Neural cell (in vitro differentiated cells): ENCODE data around the gene ABHD12B. TPM values are rescaled to one million over a fixed set of nuclear protein-coding genes. Genes with fewer than 3 reads are reported as not detected.

Source experiments
- H2AFZ ChIP-seq: fragments of 200-600, 300-800 bp; sonication (generic), shearing (Covaris generic); 2 replicates; pipeline ENCODE4 v1.6.0; 2014; ENCODE audit warnings: low read depth, mild to moderate bottlenecking, antibody characterized with exemption, low read length, moderate library complexity
- H3F3A ChIP-seq: fragments of 200-600 bp; shearing (Covaris generic); 2 replicates; pipeline ENCODE4 v1.6.1; 2016; ENCODE audit warnings: mild to moderate bottlenecking, moderate library complexity, mixed read lengths, antibody characterized with exemption, low read length; ENCODE audit not compliant: insufficient read depth, poor library complexity, severe bottlenecking
- H3K27ac ChIP-seq: fragments of 200-600, 300-800 bp; sonication (generic), shearing (Covaris generic); 2 replicates; pipeline ENCODE4 v1.5.1; 2014; ENCODE audit warnings: mild to moderate bottlenecking, low read length, moderate library complexity
- H3K27me3 ChIP-seq: fragments of 300-800, 200-600 bp; sonication (generic), shearing (Covaris generic); 2 replicates; pipeline ENCODE4 v1.6.0; 2014; ENCODE audit warnings: mild to moderate bottlenecking, low read depth, low read length, moderate library complexity; ENCODE audit not compliant: insufficient read depth
- H3K36me3 ChIP-seq: fragments of 300-800, 200-600 bp; sonication (generic), shearing (Covaris generic); 2 replicates; pipeline ENCODE4 v1.5.1; 2014; ENCODE audit warnings: mild to moderate bottlenecking, antibody characterized with exemption, low read length, moderate library complexity; ENCODE audit not compliant: insufficient read depth
- H3K4me2 ChIP-seq: fragments of 300-800, 200-600 bp; sonication (generic), shearing (Covaris generic); 2 replicates; pipeline ENCODE4 v1.6.0; 2014; ENCODE audit warnings: mild to moderate bottlenecking, low read length
- H3K4me3 ChIP-seq: fragments of 300-800, 200-600 bp; sonication (generic), shearing (Covaris generic); 2 replicates; pipeline ENCODE4 v1.5.1; 2014; ENCODE audit warnings: mild to moderate bottlenecking, low read length, moderate library complexity
- H3K79me2 ChIP-seq: fragments of 200-600 bp; shearing (Covaris generic); replicated peaks from 2 replicates; pipeline ENCODE4 v1.6.0; 2014; ENCODE audit warnings: mild to moderate bottlenecking, low read length, moderate library complexity; ENCODE audit not compliant: insufficient read depth
- H3K9ac ChIP-seq: fragments of 300-800, 200-600 bp; sonication (generic), shearing (Covaris generic); 2 replicates; pipeline ENCODE4 v1.6.1; 2016; ENCODE audit warnings: mild to moderate bottlenecking, low read length, mixed read lengths
- H3K9me2 ChIP-seq: fragments of 200-600 bp; shearing (Covaris generic); 2 replicates; pipeline ENCODE4 v1.6.1; 2016; ENCODE audit warnings: mild to moderate bottlenecking, low read length, mixed read lengths; ENCODE audit not compliant: insufficient read depth
- H3K9me3 ChIP-seq: fragments of 200-600, 300-800 bp; sonication (generic), shearing (Covaris generic); 2 replicates; pipeline ENCODE4 v1.6.1; 2016; ENCODE audit warnings: mild to moderate bottlenecking, mixed run types, low read length, moderate library complexity, mixed read lengths
- H4K20me1 ChIP-seq: fragments of 200-600 bp; shearing (Covaris generic); 2 replicates; pipeline ENCODE4 v1.6.1; 2016; ENCODE audit warnings: mild to moderate bottlenecking, mixed run types; ENCODE audit not compliant: insufficient read depth
- CTCF ChIP-seq: fragments of 450-650 bp; IDR thresholded peaks from 2 replicates; pipeline ENCODE4 v1.5.1; 2014; ENCODE audit warnings: antibody characterized with exemption, mild to moderate bottlenecking, moderate library complexity; ENCODE audit not compliant: poor library complexity, severe bottlenecking
- EP300 ChIP-seq: fragments of 450-650 bp; conservative IDR thresholded peaks from 2 replicates; pipeline ENCODE4 v1.6.1; 2014; ENCODE audit warnings: antibody characterized with exemption, mild to moderate bottlenecking, moderate library complexity; ENCODE audit not compliant: poor library complexity, severe bottlenecking
- EZH2 ChIP-seq: fragments of 200-600, 300-800 bp; shearing (Covaris generic), sonication (generic); IDR thresholded peaks from 2 replicates; pipeline ENCODE4 v1.6.1; 2014; ENCODE audit warnings: antibody characterized with exemption, low read length, borderline replicate concordance, mild to moderate bottlenecking; ENCODE audit not compliant: insufficient read depth, poor library complexity, severe bottlenecking
- MXI1 ChIP-seq: fragments of 450-650 bp; conservative IDR thresholded peaks from 2 replicates; pipeline ENCODE4 v1.6.1; 2014; ENCODE audit warnings: antibody characterized with exemption, mild to moderate bottlenecking; ENCODE audit not compliant: poor library complexity, severe bottlenecking
- POLR2AphosphoS5 ChIP-seq: IDR thresholded peaks from 2 replicates; pipeline ENCODE4 v1.6.1; 2012
- RAD21 ChIP-seq: fragments of 450-650 bp; conservative IDR thresholded peaks from 2 replicates; pipeline ENCODE4 v1.6.1; 2014; ENCODE audit warnings: antibody characterized with exemption, mild to moderate bottlenecking, moderate library complexity
- SMC3 ChIP-seq: fragments of 450-650 bp; conservative IDR thresholded peaks from 2 replicates; pipeline ENCODE4 v1.6.1; 2014; ENCODE audit warnings: antibody characterized with exemption, mild to moderate bottlenecking, moderate library complexity; ENCODE audit not compliant: poor library complexity
- TAF1 ChIP-seq: IDR thresholded peaks from 2 replicates; pipeline ENCODE4 v1.6.1; 2012; ENCODE audit warnings: low read depth
- polyA plus RNA-seq: library from polyadenylated mRNA; depleted of rRNA; stranded (reverse); fragments of >200 nt; gene quantifications from 2 replicates; pipeline ENCODE4 v1.2.3, GENCODE V29; 2014
- TF ChIP-seq, protein P1 (sequence below): IDR thresholded peaks from 2 replicates; pipeline ENCODE4 v1.6.1; 2012; ENCODE audit warnings: borderline replicate concordance

ABHD12B gene
- polyA plus RNA-seq, 1 donor from 2014 or later, result not detected

DNA sequence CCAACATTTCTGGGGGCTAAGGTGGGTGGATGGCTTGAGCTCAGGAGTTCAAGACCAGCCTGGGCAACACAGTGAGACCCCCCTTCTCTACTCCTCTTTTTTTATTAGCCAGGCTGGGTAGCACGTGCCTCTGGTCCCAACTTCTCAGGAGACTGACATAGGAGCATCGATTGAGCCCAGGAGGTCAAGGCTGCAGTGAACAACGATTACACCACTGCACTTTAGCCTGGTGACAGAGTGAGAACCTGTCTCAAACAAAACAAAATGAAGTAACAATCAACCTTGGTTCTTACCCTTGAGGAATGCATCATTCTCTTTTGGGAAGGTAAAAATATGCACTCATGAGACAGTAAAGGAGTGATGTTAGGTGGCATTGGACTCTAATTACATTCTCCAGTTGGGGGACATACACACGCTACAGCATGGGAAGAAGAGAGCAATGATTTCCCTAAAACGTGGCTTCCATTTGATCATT is 37.0 kb upstream of the ABHD12B start:
- Histone ChIP-seq H3K27me3 (no peaks in the 10 kb centered on the region), H3K4me2 (no peak overlapping the region), H3K27ac (no peak overlapping the region), H3K9me2 (no peaks in the 10 kb centered on the region), H3K9ac (no peak overlapping the region), H3K9me3 (no peaks in the 10 kb centered on the region), H3K36me3 (no peaks in the 10 kb centered on the region), H2AFZ (no peak overlapping the region), H3F3A (peaks cover 3% of the 10 kb centered on the region), H4K20me1 (no peaks in the 10 kb centered on the region), H3K79me2 (no peaks in the 10 kb centered on the region), H3K4me3 (no peak overlapping the region)
- TF ChIP-seq CTCF, result no peak
- no peak for TF ChIP-seq EZH2
- no peak for TF ChIP-seq RAD21
- TF ChIP-seq, protein P1, sequence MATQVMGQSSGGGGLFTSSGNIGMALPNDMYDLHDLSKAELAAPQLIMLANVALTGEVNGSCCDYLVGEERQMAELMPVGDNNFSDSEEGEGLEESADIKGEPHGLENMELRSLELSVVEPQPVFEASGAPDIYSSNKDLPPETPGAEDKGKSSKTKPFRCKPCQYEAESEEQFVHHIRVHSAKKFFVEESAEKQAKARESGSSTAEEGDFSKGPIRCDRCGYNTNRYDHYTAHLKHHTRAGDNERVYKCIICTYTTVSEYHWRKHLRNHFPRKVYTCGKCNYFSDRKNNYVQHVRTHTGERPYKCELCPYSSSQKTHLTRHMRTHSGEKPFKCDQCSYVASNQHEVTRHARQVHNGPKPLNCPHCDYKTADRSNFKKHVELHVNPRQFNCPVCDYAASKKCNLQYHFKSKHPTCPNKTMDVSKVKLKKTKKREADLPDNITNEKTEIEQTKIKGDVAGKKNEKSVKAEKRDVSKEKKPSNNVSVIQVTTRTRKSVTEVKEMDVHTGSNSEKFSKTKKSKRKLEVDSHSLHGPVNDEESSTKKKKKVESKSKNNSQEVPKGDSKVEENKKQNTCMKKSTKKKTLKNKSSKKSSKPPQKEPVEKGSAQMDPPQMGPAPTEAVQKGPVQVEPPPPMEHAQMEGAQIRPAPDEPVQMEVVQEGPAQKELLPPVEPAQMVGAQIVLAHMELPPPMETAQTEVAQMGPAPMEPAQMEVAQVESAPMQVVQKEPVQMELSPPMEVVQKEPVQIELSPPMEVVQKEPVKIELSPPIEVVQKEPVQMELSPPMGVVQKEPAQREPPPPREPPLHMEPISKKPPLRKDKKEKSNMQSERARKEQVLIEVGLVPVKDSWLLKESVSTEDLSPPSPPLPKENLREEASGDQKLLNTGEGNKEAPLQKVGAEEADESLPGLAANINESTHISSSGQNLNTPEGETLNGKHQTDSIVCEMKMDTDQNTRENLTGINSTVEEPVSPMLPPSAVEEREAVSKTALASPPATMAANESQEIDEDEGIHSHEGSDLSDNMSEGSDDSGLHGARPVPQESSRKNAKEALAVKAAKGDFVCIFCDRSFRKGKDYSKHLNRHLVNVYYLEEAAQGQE, result no peak
- TF ChIP-seq TAF1, result no peak
- no peak for TF ChIP-seq SMC3
- TF ChIP-seq POLR2AphosphoS5, result no peak
- no peak for TF ChIP-seq EP300
- no peak for TF ChIP-seq MXI1

DNA sequence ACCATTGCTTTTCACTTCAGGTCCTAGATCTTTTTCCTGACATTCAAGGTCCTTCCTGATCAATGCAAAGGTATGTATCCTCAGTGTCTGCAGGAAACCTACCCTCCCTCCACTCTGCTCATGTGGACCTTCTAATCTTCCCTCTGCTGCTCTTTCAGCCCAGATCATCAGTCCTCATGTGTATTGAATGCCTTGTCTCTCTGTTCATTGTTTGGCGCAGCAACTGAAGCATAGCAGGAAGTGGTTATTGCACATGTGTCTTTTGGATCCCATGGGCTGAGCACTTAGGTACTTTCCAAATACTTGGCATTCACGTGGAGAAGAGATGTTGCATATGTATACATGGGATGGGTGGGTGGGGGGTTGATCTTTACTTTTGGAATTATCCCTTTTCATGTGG is 36.6 kb upstream of the ABHD12B start:
- Histone ChIP-seq H3K36me3 (no peaks in the 10 kb centered on the region), H4K20me1 (no peaks in the 10 kb centered on the region), H3F3A (peaks cover 3% of the 10 kb centered on the region), H3K27me3 (no peaks in the 10 kb centered on the region), H2AFZ (no peak overlapping the region), H3K4me2 (no peak overlapping the region), H3K4me3 (no peak overlapping the region), H3K9me2 (no peaks in the 10 kb centered on the region), H3K79me2 (no peaks in the 10 kb centered on the region), H3K9me3 (no peaks in the 10 kb centered on the region), H3K27ac (no peak overlapping the region), H3K9ac (no peak overlapping the region)
- no peak for TF ChIP-seq TAF1

DNA sequence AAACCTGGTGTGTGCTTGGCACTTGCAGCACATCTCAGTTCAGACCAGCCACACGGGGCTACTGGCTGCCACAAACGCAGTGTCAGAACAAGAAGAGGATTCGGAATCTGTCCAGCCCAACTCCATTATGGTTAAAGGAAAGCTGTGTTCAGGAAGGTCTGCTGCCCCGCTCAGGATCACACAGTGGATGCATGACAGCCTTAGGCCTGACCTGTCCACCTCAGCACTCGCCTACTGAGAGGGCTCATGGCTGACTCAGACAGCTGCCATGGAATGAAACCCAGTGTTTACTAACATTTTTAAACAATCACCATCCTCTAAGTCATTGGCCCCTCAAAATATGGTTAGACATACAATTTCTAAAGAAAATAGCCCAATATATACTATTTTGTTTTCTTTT is 35.3 kb upstream of the ABHD12B start:
- H3K79me2 ChIP-seq, result no peaks in the 10 kb centered on the region
- H3K9me3 ChIP-seq, result no peaks in the 10 kb centered on the region
- H3K36me3 ChIP-seq, result no peaks in the 10 kb centered on the region
- peaks cover 3% of the 10 kb centered on the region for H3F3A ChIP-seq
- H3K4me2 ChIP-seq, result no peak overlapping the region
- H2AFZ ChIP-seq, result no peak overlapping the region
- no peak overlapping the region for H3K27ac ChIP-seq
- no peak overlapping the region for H3K9ac ChIP-seq
- TF ChIP-seq TAF1, result no peak
- TF ChIP-seq RAD21, result no peak
- TF ChIP-seq EZH2, result no peak
- no peak for TF ChIP-seq CTCF
- TF ChIP-seq EP300, result no peak
- TF ChIP-seq POLR2AphosphoS5, result no peak
- no peak for TF ChIP-seq SMC3
- no peak for TF ChIP-seq MXI1
- TF ChIP-seq, protein P1, result no peak
- H3K27me3 ChIP-seq, result no peaks in the 10 kb centered on the region
- no peak overlapping the region for H3K4me3 ChIP-seq
- H3K9me2 ChIP-seq, result no peaks in the 10 kb centered on the region
- no peaks in the 10 kb centered on the region for H4K20me1 ChIP-seq
